Fibroblast of skin of back (primary cell): Measurements from ENCODE around the gene U2SURP.
"Not testable (repeated sequence)": the region's sequence is repeated elsewhere in the genome, so short reads cannot be mapped to it uniquely, and the experiment has no call there.

Experiments
- DNase-seq: peaks from one replicate; pipeline ENCODE4 v3.0.0-alpha.2; 2013

Gene U2SURP

DNA sequence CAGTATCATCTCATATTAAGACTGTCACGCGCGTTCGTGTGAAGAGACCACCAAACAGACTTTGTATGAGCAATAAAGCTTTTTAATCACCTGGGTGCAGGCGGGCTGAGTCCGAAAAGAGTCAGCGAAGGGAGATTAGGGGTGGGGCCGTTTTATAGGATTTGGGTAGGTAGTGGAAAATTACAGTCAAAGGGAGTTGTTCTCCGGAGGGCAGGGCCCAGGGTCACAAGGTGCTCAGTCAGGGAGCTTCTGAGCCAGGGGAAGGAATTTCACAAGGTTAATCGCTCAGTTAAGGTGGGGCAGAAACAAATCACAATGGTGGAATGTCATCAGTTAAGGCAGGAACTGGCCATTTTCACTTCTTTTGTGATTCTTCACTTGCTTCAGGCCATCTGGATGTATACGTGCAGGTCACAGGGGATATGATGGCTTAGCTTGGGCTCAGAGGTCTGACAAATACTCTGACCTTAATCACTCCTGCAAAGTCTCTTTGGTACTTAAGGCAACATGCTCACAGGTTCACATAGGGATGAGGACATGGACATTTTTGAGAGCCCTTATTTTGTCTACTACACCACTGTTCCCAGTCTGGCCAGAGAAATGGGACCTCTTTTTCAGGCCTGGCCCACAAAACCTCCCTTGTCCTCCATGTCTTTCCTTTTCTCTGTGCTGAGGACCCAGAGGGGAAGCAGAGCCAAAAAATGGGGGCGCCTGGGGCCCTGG is 71.1 kb downstream of the U2SURP start:
- DNase-seq: not testable (repeated sequence)

- not testable (repeated sequence) for DNase-seq
Measured at GRCh38 chr3:143073541-143073940, 72.2 kb downstream of the U2SURP start.

GRCh38 chr3:143073983-143074382 is 72.6 kb downstream of the U2SURP start:
- DNase-seq: not testable (repeated sequence)

GRCh38 chr3:143078883-143079282 is 77.5 kb downstream of the U2SURP start:
- DNase-seq: peak; percentile 79

DNA sequence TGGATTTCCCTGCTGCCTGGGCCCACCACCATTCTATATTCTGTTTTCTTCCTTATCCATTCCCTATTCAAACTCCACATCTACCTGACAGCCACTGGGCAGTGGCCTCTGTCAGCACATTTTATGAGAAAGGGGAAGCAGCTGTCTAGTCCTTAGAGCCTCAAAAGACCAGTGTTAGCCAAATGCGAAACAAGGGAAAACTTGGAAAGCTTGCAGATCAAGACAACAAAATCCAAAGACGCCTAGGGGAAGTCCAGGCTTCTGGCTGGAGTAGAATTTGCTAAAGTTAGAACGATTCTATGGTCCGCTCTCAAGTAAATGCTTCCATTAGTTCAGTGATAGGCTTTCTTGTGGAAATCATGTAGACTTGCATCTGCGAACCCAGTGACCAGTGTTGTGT is 78.8 kb downstream of the U2SURP start:
- no peak for DNase-seq

GRCh38 chr3:143081365-143081764 is 80.0 kb downstream of the U2SURP start:
- no peak for DNase-seq

- DNase-seq: no peak
Measured at GRCh38 chr3:143081844-143082778, 80.7 kb downstream of the U2SURP start.

DNA sequence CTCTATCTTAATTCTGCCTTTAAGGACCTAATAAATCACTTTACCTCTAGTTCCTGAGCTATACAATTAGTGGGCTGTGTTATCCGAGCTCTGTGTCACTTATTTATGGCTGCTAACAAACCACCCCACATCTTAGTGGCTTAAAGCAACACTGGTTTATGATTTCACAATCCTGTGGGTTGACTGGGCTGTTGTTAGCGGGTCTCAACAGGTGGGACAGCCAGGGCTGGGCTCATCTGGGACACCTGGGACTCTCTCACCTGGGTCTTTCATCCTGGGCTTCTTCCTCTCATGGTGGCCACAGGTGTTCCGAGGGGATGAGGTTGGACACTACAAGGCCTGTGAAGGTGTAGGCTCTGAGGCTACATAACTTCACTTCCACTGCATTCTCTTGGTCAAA is 82.4 kb downstream of the U2SURP start:
- no peak for DNase-seq

GRCh38 chr3:143084856-143085731 is 83.7 kb downstream of the U2SURP start:
- peak; percentile 86 for DNase-seq

GRCh38 chr3:143088835-143089234 is 87.5 kb downstream of the U2SURP start:
- DNase-seq: no peak

GRCh38 chr3:143089965-143090364 is 88.6 kb downstream of the U2SURP start:
- DNase-seq: no peak

DNA sequence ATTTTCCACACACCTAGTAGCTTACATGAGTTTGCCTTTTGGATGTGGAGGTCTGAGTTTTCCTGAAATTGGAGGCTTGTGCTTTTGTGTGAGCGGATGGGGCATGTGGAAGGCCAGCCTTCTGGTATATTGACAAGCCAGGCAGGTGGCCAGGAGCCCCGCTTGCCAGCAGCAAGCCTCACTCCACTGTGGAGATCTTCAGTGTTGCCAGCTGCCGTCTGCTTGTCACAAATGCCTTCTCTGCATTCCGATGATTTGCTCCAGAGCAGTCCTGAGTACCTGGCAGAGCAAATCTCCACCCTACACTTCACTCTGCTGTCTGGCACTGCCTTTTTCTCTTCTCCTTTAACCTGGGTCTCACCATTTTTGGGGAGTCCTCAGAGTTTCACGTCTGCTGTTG is 89.1 kb downstream of the U2SURP start:
- no peak for DNase-seq

- no peak for DNase-seq
Measured at GRCh38 chr3:143090976-143091837, 89.8 kb downstream of the U2SURP start.

DNA sequence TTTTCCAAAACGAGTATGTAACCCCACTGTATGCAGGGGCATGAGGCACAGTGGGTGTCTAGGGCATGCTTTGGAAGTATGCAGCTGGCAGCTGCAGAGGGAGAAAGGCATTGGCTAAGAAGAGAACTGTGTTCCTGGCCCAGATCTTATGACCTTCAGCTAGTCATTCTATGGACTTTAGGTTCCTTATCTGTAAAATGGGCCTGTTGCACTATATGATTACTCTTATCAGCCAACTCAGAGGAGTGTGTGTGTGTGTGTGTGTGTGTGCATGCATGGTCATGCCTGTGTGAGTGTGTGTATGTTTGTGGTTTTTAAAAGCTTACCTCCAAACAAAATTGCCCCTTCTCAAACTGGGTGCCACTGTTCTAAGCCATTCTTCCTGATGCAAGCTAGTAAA is 90.8 kb downstream of the U2SURP start:
- no peak for DNase-seq

- DNase-seq: no peak
Measured at GRCh38 chr3:143095813-143096212, 94.4 kb downstream of the U2SURP start.

GRCh38 chr3:143098032-143098764 is 96.8 kb downstream of the U2SURP start:
- DNase-seq: no peak

GRCh38 chr3:143099210-143099609 is 97.8 kb downstream of the U2SURP start:
- DNase-seq: no peak

DNA sequence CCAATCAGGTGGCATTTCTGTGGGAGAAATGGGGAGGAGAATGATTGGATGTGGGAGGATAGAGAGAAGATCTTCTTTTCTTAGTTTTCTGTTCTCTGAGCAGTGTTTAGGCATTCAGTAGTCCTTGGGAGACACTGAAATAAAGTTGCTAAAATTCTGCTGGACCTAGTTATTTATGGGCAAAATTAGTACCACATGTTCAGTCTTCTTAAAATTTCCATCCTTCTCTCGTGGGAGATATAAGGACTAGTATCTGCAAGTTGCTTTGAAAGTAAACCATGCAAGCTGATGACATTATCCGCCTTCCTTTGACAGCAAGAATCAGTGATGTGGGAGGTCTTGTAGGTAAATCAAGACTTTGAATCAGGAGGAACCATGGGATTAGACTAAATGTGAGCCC is 98.3 kb downstream of the U2SURP start:
- DNase-seq: no peak

DNA sequence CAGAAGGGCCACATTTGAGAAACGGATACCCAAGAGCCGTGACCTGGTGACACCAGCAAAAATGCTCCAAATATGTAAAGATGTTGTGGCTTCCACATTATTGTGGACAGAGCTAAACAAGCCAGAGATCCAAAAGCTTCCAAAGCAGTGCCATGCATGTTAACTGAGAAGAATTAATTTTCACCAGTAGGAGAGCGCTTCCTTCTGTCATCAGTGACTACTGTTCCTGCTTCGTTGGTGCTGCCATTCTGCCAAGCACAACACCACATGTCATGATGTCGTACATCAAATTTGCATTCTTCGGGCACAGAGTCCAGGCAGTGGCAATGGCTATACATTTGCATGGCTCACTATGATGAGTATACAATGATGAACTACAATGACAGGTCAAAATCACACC is 99.1 kb downstream of the U2SURP start:
- DNase-seq: peak; percentile 26

DNA sequence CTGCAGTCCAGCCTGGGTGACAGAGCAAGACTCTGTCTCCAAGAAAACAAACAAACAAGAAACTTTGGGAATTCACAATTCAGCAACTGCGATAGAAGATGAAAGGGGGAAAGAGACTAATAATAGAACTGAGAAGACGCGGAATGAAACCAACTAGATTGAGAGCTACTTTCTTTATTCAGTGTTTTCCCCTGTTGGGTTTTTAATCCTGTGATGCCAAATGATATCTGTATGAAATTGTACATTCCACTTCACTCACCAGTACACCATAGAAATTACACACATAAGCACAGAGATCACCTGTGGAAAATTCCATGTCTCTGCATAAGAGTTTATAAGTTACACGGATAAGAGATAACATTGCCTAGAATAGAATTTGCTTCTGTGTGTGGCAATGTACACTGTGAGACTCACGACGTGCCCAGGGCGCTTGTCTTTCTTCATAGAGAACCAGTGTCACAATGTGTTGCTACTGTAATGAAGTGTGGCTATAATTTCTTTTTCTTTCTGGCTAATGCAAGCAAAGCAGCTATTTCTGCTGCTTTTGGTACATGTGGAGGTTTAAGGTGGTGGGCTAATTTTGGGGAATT is 100.5 kb downstream of the U2SURP start:
- DNase-seq: no peak

GRCh38 chr3:143103652-143104051 is 102.3 kb downstream of the U2SURP start:
- no peak for DNase-seq
